ENCODE measurements around the gene TRIM33. TPM values are rescaled to one million over a fixed set of nuclear protein-coding genes. Genes with fewer than 3 reads are reported as not detected.
"Not testable (repeated sequence)": the region's sequence is repeated elsewhere in the genome, so short reads cannot be mapped to it uniquely, and the experiment has no call there.

Gene TRIM33
- total RNA-seq, 2 experiments from 2014 or later, result 23.1 to 25.0 TPM

GRCh38 chr1:114456586-114456985, 54.4 kb downstream of the TRIM33 start:
- Mint-ChIP-seq H3K27me3 (ENCODE audit: low read depth) (no peaks in the 10 kb centered on the region), H3K4me1 (ENCODE audit: low read depth) (peaks cover 10% of the 10 kb centered on the region), H3K4me3 (no peak overlapping the region), H3K27ac (no peak overlapping the region), H3K36me3 (ENCODE audit: low read depth) (peaks cover 34% of the 10 kb centered on the region), H3K9me3 (no peaks in the 10 kb centered on the region)
- CTCF ChIA-PET, result interaction anchor here (1.0 kb wide), 1 partner anchor 110 kb away, joined by 3 read pairs; no protein-coding TSS in a partner anchor
- intact Hi-C loops (cut with micrococcal nuclease), result no loop called here
- DNase-seq, result no peak

- no peak overlapping the region for H3K27ac Mint-ChIP-seq
- H3K9me3 Mint-ChIP-seq, result no peaks in the 10 kb centered on the region
- H3K36me3 Mint-ChIP-seq (ENCODE audit: low read depth), result peaks cover 30% of the 10 kb centered on the region
- H3K4me1 Mint-ChIP-seq (ENCODE audit: low read depth), result peaks cover 10% of the 10 kb centered on the region
- H3K4me3 Mint-ChIP-seq, result no peak overlapping the region
- intact Hi-C loops (cut with micrococcal nuclease), result no loop called here
- DNase-seq, result no peak
- H3K27me3 Mint-ChIP-seq (ENCODE audit: low read depth), result no peaks in the 10 kb centered on the region
- CTCF ChIA-PET, result interaction anchor here (1.0 to 1.4 kb wide), 2 partner anchors 12 to 17 kb away, joined by 3 to 4 read pairs; no protein-coding TSS in a partner anchor
Observed at GRCh38 chr1:114455102-114455785, 55.8 kb downstream of the TRIM33 start.

- Mint-ChIP-seq H3K4me1 (ENCODE audit: low read depth) (peaks cover 15% of the 10 kb centered on the region), H3K27me3 (ENCODE audit: low read depth) (no peaks in the 10 kb centered on the region), H3K36me3 (ENCODE audit: low read depth) (peaks cover 28% of the 10 kb centered on the region), H3K27ac (no peak overlapping the region), H3K4me3 (no peak overlapping the region), H3K9me3 (no peaks in the 10 kb centered on the region)
- intact Hi-C loops (cut with micrococcal nuclease), result no loop called here
- CTCF ChIA-PET, result interaction anchor here (1.0 to 1.4 kb wide), 2 partner anchors 12 to 16 kb away, joined by 3 to 4 read pairs; no protein-coding TSS in a partner anchor
- DNase-seq, result no peak
Observed at GRCh38 chr1:114454539-114454938, 56.5 kb downstream of the TRIM33 start.

- no peak overlapping the region for H3K27ac Mint-ChIP-seq
- CTCF ChIA-PET, result no interaction called here
Observed at GRCh38 chr1:114453361-114453784, 57.6 kb downstream of the TRIM33 start.

GRCh38 chr1:114448370-114449036, 62.5 kb downstream of the TRIM33 start:
- CTCF ChIA-PET, result interaction anchor here (0.5 to 0.6 kb wide), 2 partner anchors 9 to 574 kb away, joined by 3 read pairs; no protein-coding TSS in a partner anchor
- Mint-ChIP-seq H3K36me3 (ENCODE audit: low read depth) (peaks cover 18% of the 10 kb centered on the region), H3K4me1 (ENCODE audit: low read depth) (peaks cover 13% of the 10 kb centered on the region), H3K27me3 (ENCODE audit: low read depth) (no peaks in the 10 kb centered on the region), H3K27ac (no peak overlapping the region), H3K4me3 (no peak overlapping the region), H3K9me3 (no peaks in the 10 kb centered on the region)
- intact Hi-C loops (cut with micrococcal nuclease), result no loop called here
- no peak for DNase-seq

More at GRCh38 chr1:114453361-114453784, 57.6 kb downstream of the TRIM33 start:
- intact Hi-C loops (cut with micrococcal nuclease), result no loop called here
- H3K9me3 Mint-ChIP-seq, result no peaks in the 10 kb centered on the region
- H3K36me3 Mint-ChIP-seq (ENCODE audit: low read depth), result peaks cover 23% of the 10 kb centered on the region
- H3K27me3 Mint-ChIP-seq (ENCODE audit: low read depth), result no peaks in the 10 kb centered on the region
- peaks cover 11% of the 10 kb centered on the region for H3K4me1 Mint-ChIP-seq (ENCODE audit: low read depth)
- no peak overlapping the region for H3K4me3 Mint-ChIP-seq
- DNase-seq, result no peak

GRCh38 chr1:114446198-114446597, 64.8 kb downstream of the TRIM33 start:
- H3K27ac Mint-ChIP-seq, result no peak overlapping the region
- intact Hi-C loops (cut with micrococcal nuclease), result no loop called here
- no peak overlapping the region for H3K4me3 Mint-ChIP-seq
- no peak for DNase-seq
- H3K9me3 Mint-ChIP-seq, result no peaks in the 10 kb centered on the region
- peaks cover 13% of the 10 kb centered on the region for H3K4me1 Mint-ChIP-seq (ENCODE audit: low read depth)
- no peaks in the 10 kb centered on the region for H3K27me3 Mint-ChIP-seq (ENCODE audit: low read depth)
- H3K36me3 Mint-ChIP-seq (ENCODE audit: low read depth), result peaks cover 16% of the 10 kb centered on the region
- CTCF ChIA-PET, result interaction anchor here (0.6 to 1.5 kb wide), 3 partner anchors 10 to 247 kb away, joined by 3 to 4 read pairs (median 4); no protein-coding TSS in a partner anchor

GRCh38 chr1:114443226-114443625, 67.8 kb downstream of the TRIM33 start:
- not testable (repeated sequence) for DNase-seq

GRCh38 chr1:114441332-114441731, 69.7 kb downstream of the TRIM33 start:
- DNase-seq, result no peak
- intact Hi-C loops (cut with micrococcal nuclease), result no loop called here
- H3K9me3 Mint-ChIP-seq, result no peaks in the 10 kb centered on the region
- H3K4me1 Mint-ChIP-seq (ENCODE audit: low read depth), result peaks cover 18% of the 10 kb centered on the region
- H3K36me3 Mint-ChIP-seq (ENCODE audit: low read depth), result peaks cover 21% of the 10 kb centered on the region
- no peaks in the 10 kb centered on the region for H3K27me3 Mint-ChIP-seq (ENCODE audit: low read depth)
- no peak overlapping the region for H3K4me3 Mint-ChIP-seq
- CTCF ChIA-PET, result no interaction called here
- H3K27ac Mint-ChIP-seq, result no peak overlapping the region

More at GRCh38 chr1:114443226-114443625, 67.8 kb downstream of the TRIM33 start:
- H3K36me3 Mint-ChIP-seq (ENCODE audit: low read depth), result peaks cover 21% of the 10 kb centered on the region
- CTCF ChIA-PET; H3K27ac Mint-ChIP-seq; H3K4me3 Mint-ChIP-seq; H3K9me3 Mint-ChIP-seq; intact Hi-C loops (cut with micrococcal nuclease); H3K27me3 Mint-ChIP-seq (ENCODE audit: low read depth): not testable (repeated sequence)
- H3K4me1 Mint-ChIP-seq (ENCODE audit: low read depth), result peaks cover 18% of the 10 kb centered on the region

- Mint-ChIP-seq H3K9me3 (no peaks in the 10 kb centered on the region), H3K36me3 (ENCODE audit: low read depth) (peaks cover 13% of the 10 kb centered on the region), H3K27me3 (ENCODE audit: low read depth) (no peaks in the 10 kb centered on the region), H3K27ac (no peak overlapping the region), H3K4me1 (ENCODE audit: low read depth) (peaks cover 18% of the 10 kb centered on the region), H3K4me3 (no peak overlapping the region)
- no peak for DNase-seq
- intact Hi-C loops (cut with micrococcal nuclease), result no loop called here
- CTCF ChIA-PET, result interaction anchor here (0.6 to 1.0 kb wide), 4 partner anchors 9 to 305 kb away, joined by 3 to 4 read pairs (median 4); no protein-coding TSS in a partner anchor
Observed at GRCh38 chr1:114439369-114439768, 71.6 kb downstream of the TRIM33 start.

- H3K4me3 Mint-ChIP-seq, result no peak overlapping the region
- CTCF ChIA-PET, result interaction anchor here (0.9 to 1.1 kb wide), 2 partner anchors 9 to 17 kb away, joined by 3 to 8 read pairs; no protein-coding TSS in a partner anchor
- peaks cover 14% of the 10 kb centered on the region for H3K4me1 Mint-ChIP-seq (ENCODE audit: low read depth)
- H3K27me3 Mint-ChIP-seq (ENCODE audit: low read depth), result no peaks in the 10 kb centered on the region
- H3K27ac Mint-ChIP-seq, result no peak overlapping the region
- intact Hi-C loops (cut with micrococcal nuclease), result no loop called here
- H3K9me3 Mint-ChIP-seq, result no peaks in the 10 kb centered on the region
- peaks cover 13% of the 10 kb centered on the region for H3K36me3 Mint-ChIP-seq (ENCODE audit: low read depth)
- DNase-seq, result no peak
Observed at GRCh38 chr1:114437812-114438211, 73.2 kb downstream of the TRIM33 start.

GRCh38 chr1:114436799-114437198, 74.2 kb downstream of the TRIM33 start:
- H3K9me3 Mint-ChIP-seq, result no peaks in the 10 kb centered on the region
- H3K4me1 Mint-ChIP-seq (ENCODE audit: low read depth), result peaks cover 14% of the 10 kb centered on the region
- intact Hi-C loops (cut with micrococcal nuclease), result no loop called here
- peaks cover 13% of the 10 kb centered on the region for H3K36me3 Mint-ChIP-seq (ENCODE audit: low read depth)
- H3K27me3 Mint-ChIP-seq (ENCODE audit: low read depth), result no peaks in the 10 kb centered on the region
- H3K27ac Mint-ChIP-seq, result no peak overlapping the region
- H3K4me3 Mint-ChIP-seq, result no peak overlapping the region
- CTCF ChIA-PET, result interaction anchor here (0.6 kb wide), 1 partner anchor 10 kb away, joined by 4 read pairs; no protein-coding TSS in a partner anchor
- no peak for DNase-seq

- CTCF ChIA-PET, result interaction anchor here (0.7 to 1.1 kb wide), 2 partner anchors 92 to 1348 kb away, joined by 3 to 4 read pairs; no protein-coding TSS in a partner anchor
- Mint-ChIP-seq H3K9me3 (no peaks in the 10 kb centered on the region), H3K27me3 (ENCODE audit: low read depth) (no peaks in the 10 kb centered on the region), H3K27ac (no peak overlapping the region), H3K4me1 (ENCODE audit: low read depth) (peaks cover 14% of the 10 kb centered on the region), H3K36me3 (ENCODE audit: low read depth) (peaks cover 9% of the 10 kb centered on the region), H3K4me3 (no peak overlapping the region)
- DNase-seq, result no peak
- intact Hi-C loops (cut with micrococcal nuclease), result no loop called here
Observed at GRCh38 chr1:114435088-114435715, 75.8 kb downstream of the TRIM33 start.
